A549 (cell line): ENCODE data around the gene TEX9. TPM values are rescaled to one million over a fixed set of nuclear protein-coding genes. Genes with fewer than 3 reads are reported as not detected.

Source experiments
- ATAC-seq, 2 experiments: fragments of 200-7000 bp in 1 of 2; fragments of >200 bp in 1 of 2; cut with Nextera tagmentation in 1 of 2; cut with Tn5 transposase in 1 of 2; 3 replicates each; pipeline versions ENCODE4 v1.8.0 to v1.9.1; 2018 to 2020; ENCODE audit warnings: mild to moderate bottlenecking in 1 of 2, moderate library complexity in 1 of 2
- CTCF ChIA-PET: fragments of 300-600 bp; sonication (Branson Sonifier 250); formaldehyde crosslinking; extraction: SDS; loops from one replicate; lab custom pipeline; 2021; ENCODE audit warnings: antibody characterized with exemption, inconsistent platforms; lab: Yijun Ruan, JAX
- POLR2A ChIA-PET: fragments of 350-600 bp; formaldehyde crosslinking; extraction: SDS; loops from one replicate; lab custom pipeline; 2021; ENCODE audit warnings: antibody characterized with exemption, inconsistent platforms; lab: Yijun Ruan, JAX
- DNase-seq, 2 experiments: peaks; one replicate each; pipeline versions ENCODE4 v3.0.0 to v3.0.0-alpha.2; 2011 to 2016; ENCODE audit warnings: low read depth in 1 of 2, low spot score in 1 of 2
- FAIRE-seq: peaks from 2 replicates; lab custom pipeline; 2011; peaks lifted over from hg19 to GRCh38; lab: Jason Lieb, UNC
- H3K27ac ChIP-seq, 2 experiments: fragments of >200 bp; sonication (Bioruptor Twin); formaldehyde crosslinking; 3 replicates each; pipeline ENCODE4 v1.5.1; 2016 to 2017
- H3K4me1 ChIP-seq: fragments of >200 bp; sonication (Bioruptor Twin); formaldehyde crosslinking; 3 replicates; pipeline ENCODE4 v1.6.1; 2016
- H3K4me2 ChIP-seq: fragments of >200 bp; sonication (Bioruptor Twin); formaldehyde crosslinking; 3 replicates; pipeline ENCODE4 v1.6.1; 2016
- H3K4me3 ChIP-seq: fragments of >200 bp; sonication (Bioruptor Twin); formaldehyde crosslinking; 3 replicates; pipeline ENCODE4 v1.5.1; 2016
- H3K9me3 ChIP-seq: fragments of >200 bp; sonication (Bioruptor Twin); formaldehyde crosslinking; 3 replicates; pipeline ENCODE4 v1.6.1; 2016
- BHLHE40 ChIP-seq: IDR thresholded peaks from 2 replicates; pipeline ENCODE4 v1.6.1; 2012; ENCODE audit warnings: low read depth, low read length, inconsistent platforms
- CBX2 ChIP-seq: fragments of 200-600 bp; sonication (generic); IDR thresholded peaks from 2 replicates; pipeline ENCODE4 v1.6.1; 2016; ENCODE audit warnings: low read depth, mild to moderate bottlenecking, borderline replicate concordance
- CBX8 ChIP-seq: fragments of 200-600 bp; sonication (generic); IDR thresholded peaks from 2 replicates; pipeline ENCODE4 v1.6.1; 2016
- CEBPB ChIP-seq, 2 experiments: fragments of >200 bp in 1 of 2; sonication (Bioruptor Twin) in 1 of 2; formaldehyde crosslinking in 1 of 2; IDR thresholded peaks; 2 replicates each; pipeline ENCODE4 v1.6.1; 2012 to 2016
- CHD4 ChIP-seq: fragments of 200-600 bp; sonication (generic); IDR thresholded peaks from 2 replicates; pipeline ENCODE4 v1.6.1; 2016; ENCODE audit warnings: antibody characterized with exemption, mild to moderate bottlenecking, borderline replicate concordance
- EHF ChIP-seq: fragments of 250-450 bp; sonication (Bioruptor Pico); IDR thresholded peaks from 2 replicates; pipeline ENCODE4 v1.5.0; 2020; ENCODE audit warnings: mild to moderate bottlenecking
- FOSB ChIP-seq: fragments of 250-450 bp; sonication (Bioruptor Pico); IDR thresholded peaks from 2 replicates; pipeline ENCODE4 v1.5.0; 2020; ENCODE audit warnings: mild to moderate bottlenecking, moderate library complexity
- FOXS1 ChIP-seq: fragments of 250-450 bp; sonication (Bioruptor Pico); IDR thresholded peaks from 2 replicates; pipeline ENCODE4 v1.5.0; 2020; ENCODE audit warnings: mild to moderate bottlenecking, moderate library complexity
- HDAC2 ChIP-seq: fragments of 200-600 bp; sonication (generic); IDR thresholded peaks from 2 replicates; pipeline ENCODE4 v1.6.1; 2016
- HOXA7 ChIP-seq: fragments of 250-450 bp; sonication (Bioruptor Pico); IDR thresholded peaks from 2 replicates; pipeline ENCODE4 v1.5.0; 2020; ENCODE audit warnings: mild to moderate bottlenecking, moderate library complexity
- HOXB5 ChIP-seq: fragments of 250-450 bp; sonication (Bioruptor Pico); IDR thresholded peaks from 2 replicates; pipeline ENCODE4 v1.5.0; 2020; ENCODE audit warnings: mild to moderate bottlenecking, moderate library complexity
- JUN ChIP-seq, 2 experiments: fragments of >200 bp; sonication (Bioruptor Twin); formaldehyde crosslinking; IDR thresholded peaks; 2 replicates in 1 of 2; 3 replicates in 1 of 2; pipeline ENCODE4 v1.6.1; 2016 to 2017
- JUNB ChIP-seq: fragments of >200 bp; sonication (Bioruptor Twin); formaldehyde crosslinking; IDR thresholded peaks from 2 replicates; pipeline ENCODE4 v1.6.1; 2016
- KDM5A ChIP-seq: fragments of 200-600 bp; sonication (generic); IDR thresholded peaks from 2 replicates; pipeline ENCODE4 v1.6.1; 2016; ENCODE audit warnings: antibody characterized with exemption, mild to moderate bottlenecking
- MAFK ChIP-seq: fragments of 450-650 bp; IDR thresholded peaks from 2 replicates; pipeline ENCODE4 v1.6.1; 2014; ENCODE audit not compliant: partially characterized antibody
- MAZ ChIP-seq: fragments of 150-350 bp; IDR thresholded peaks from 2 replicates; pipeline ENCODE4 v1.6.1; 2014; ENCODE audit warnings: antibody characterized with exemption, low read depth, low read length, borderline replicate concordance
- NPAS2 ChIP-seq: fragments of 250-450 bp; sonication (Bioruptor Pico); IDR thresholded peaks from 2 replicates; pipeline ENCODE4 v1.8.0; 2022; ENCODE audit warnings: mild to moderate bottlenecking, moderate library complexity, borderline replicate concordance
- SMC3 ChIP-seq: fragments of >200 bp; sonication (Bioruptor Twin); formaldehyde crosslinking; IDR thresholded peaks from 3 replicates; pipeline ENCODE4 v1.6.1; 2018; ENCODE audit warnings: inconsistent platforms
- ZNF302 ChIP-seq: fragments of 250-450 bp; sonication (Bioruptor Pico); IDR thresholded peaks from 2 replicates; pipeline ENCODE4 v1.9.0; 2021; ENCODE audit warnings: inconsistent platforms, mild to moderate bottlenecking, moderate library complexity
- ZSCAN20 ChIP-seq: fragments of 250-450 bp; sonication (Bioruptor Pico); IDR thresholded peaks from 2 replicates; pipeline ENCODE4 v1.8.0; 2022; ENCODE audit warnings: mild to moderate bottlenecking, moderate library complexity
- WGBS: methylation state at CpG from one replicate; pipeline ENCODE4 v1.1.6; 2017; ENCODE audit errors: missing lambda C conversion rate; 5-methylcytosine and 5-hydroxymethylcytosine counted together
- polyA plus RNA-seq, 4 experiments: library from polyadenylated mRNA; depleted of rRNA in 3 of 4; stranded (reverse); fragments of >200 nt; fragmentation: RNase III in 1 of 4; extraction: RNeasy Plus Mini Kit Qiagen cat#74134 plus additional on column Dnase treatment in 1 of 4; gene quantifications; 2 replicates in 3 of 4; 3 replicates in 1 of 4; pipeline ENCODE4 v1.2.3, GENCODE V29; 2011 to 2017
- TF ChIP-seq, protein P1 (sequence below): IDR thresholded peaks from 2 replicates; pipeline ENCODE4 v1.6.1; 2012
- TF ChIP-seq, protein P2 (sequence below): fragments of 250-450 bp; sonication (Bioruptor Pico); IDR thresholded peaks from 2 replicates; pipeline ENCODE4 v1.5.0; 2020; ENCODE audit warnings: low read depth, mild to moderate bottlenecking, moderate library complexity
- TF ChIP-seq, protein P3 (sequence below): fragments of 250-450 bp; sonication (Bioruptor Pico); IDR thresholded peaks from 2 replicates; pipeline ENCODE4 v1.5.0; 2021; ENCODE audit warnings: mild to moderate bottlenecking, moderate library complexity, borderline replicate concordance
- TF ChIP-seq, protein P4 (sequence below): fragments of 450-650 bp; IDR thresholded peaks from 2 replicates; pipeline ENCODE4 v1.6.1; 2014; ENCODE audit warnings: antibody characterized with exemption

Gene TEX9
- polyA plus RNA-seq, 2 of the 4 experiments (the other 2 are of a cell fraction): 7.7 to 13.3 TPM

DNA sequence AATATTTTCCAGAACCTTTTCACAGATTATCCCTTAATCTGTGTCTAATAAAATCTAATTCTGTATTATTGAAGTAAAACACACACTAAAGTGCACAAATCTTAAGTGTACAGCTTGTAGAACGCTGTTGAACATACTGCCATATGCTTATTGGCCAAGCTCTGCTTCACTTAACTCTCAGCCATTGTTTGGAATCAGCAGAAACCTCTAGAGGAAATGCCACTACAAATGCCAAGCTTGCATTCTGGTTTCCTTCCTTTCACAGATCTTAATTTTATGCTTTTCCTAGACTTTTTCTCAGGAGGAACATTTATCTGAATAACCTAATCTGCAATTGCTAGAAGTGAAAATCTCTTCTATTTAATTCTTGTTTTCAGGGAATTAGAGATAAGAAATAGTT lies 89.6 kb downstream of the TEX9 start:
- no peak for FAIRE-seq
- Histone ChIP-seq H3K4me3 (no peak overlapping the region), H3K9me3 (no peaks in the 10 kb centered on the region), H3K4me1 (no peaks in the 10 kb centered on the region), H3K4me2 (no peak overlapping the region), H3K27ac (no peak overlapping the region)
- ChIA-PET POLR2A (no interaction called here), CTCF (no interaction called here)
- no peak for TF ChIP-seq FOSB (CRISPR knock-in tag)
- TF ChIP-seq ZSCAN20 (CRISPR knock-in tag): no peak
- TF ChIP-seq, protein P1, sequence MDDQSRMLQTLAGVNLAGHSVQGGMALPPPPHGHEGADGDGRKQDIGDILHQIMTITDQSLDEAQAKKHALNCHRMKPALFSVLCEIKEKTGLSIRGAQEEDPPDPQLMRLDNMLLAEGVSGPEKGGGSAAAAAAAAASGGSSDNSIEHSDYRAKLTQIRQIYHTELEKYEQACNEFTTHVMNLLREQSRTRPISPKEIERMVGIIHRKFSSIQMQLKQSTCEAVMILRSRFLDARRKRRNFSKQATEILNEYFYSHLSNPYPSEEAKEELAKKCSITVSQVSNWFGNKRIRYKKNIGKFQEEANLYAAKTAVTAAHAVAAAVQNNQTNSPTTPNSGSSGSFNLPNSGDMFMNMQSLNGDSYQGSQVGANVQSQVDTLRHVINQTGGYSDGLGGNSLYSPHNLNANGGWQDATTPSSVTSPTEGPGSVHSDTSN: no peak
- no peak for TF ChIP-seq CBX2
- no peak for TF ChIP-seq EHF
- TF ChIP-seq JUN (IDR thresholded peaks at IDR 0.05): no peak
- TF ChIP-seq, protein P2, sequence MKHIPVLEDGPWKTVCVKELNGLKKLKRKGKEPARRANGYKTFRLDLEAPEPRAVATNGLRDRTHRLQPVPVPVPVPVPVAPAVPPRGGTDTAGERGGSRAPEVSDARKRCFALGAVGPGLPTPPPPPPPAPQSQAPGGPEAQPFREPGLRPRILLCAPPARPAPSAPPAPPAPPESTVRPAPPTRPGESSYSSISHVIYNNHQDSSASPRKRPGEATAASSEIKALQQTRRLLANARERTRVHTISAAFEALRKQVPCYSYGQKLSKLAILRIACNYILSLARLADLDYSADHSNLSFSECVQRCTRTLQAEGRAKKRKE: no peak
- no peak for TF ChIP-seq ZNF302
- TF ChIP-seq HOXB5 (CRISPR knock-in tag): no peak
- ATAC-seq: no peak
- DNase-seq: no peak
- WGBS: 54% methylated on average over 1 of the region's 1 CpG

DNA sequence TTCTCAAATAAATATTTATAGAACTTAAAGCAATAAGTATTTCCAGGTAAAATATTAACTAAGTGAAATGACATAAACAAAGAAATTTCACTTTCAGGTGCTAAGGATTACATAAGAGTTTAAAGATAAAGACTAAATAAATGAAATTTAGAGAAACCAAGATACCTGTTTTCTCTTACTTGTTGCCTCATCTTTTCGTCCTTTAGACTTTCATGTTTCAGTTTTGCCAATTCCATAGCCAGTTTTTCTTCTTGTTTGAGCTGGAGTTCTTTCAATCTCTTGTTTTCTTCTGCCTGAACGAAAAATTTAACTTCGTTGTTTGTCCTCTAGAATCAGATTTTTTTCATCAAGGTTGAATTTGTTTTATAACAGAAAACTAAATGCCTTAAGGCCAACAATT lies 91.0 kb downstream of the TEX9 start:
- ATAC-seq (no peak), FAIRE-seq (peak; percentile 59), DNase-seq (no peak)
- TF ChIP-seq ZNF302 (no peak), CBX8 (no peak), MAFK (no peak), JUNB (no peak), FOXS1 (no peak), CEBPB (IDR thresholded peaks at IDR 0.05) (no peak), HDAC2 (no peak), CBX2 (no peak), BHLHE40 (no peak)
- H3K4me3 ChIP-seq: no peak overlapping the region
- no peak overlapping the region for H3K27ac ChIP-seq
- H3K9me3 ChIP-seq: no peaks in the 10 kb centered on the region
- H3K4me2 ChIP-seq: no peak overlapping the region
- CTCF ChIA-PET: no interaction called here
- WGBS: 79% methylated on average over 3 of the region's 3 CpGs
- POLR2A ChIA-PET: no interaction called here
- H3K4me1 ChIP-seq: no peaks in the 10 kb centered on the region

DNA sequence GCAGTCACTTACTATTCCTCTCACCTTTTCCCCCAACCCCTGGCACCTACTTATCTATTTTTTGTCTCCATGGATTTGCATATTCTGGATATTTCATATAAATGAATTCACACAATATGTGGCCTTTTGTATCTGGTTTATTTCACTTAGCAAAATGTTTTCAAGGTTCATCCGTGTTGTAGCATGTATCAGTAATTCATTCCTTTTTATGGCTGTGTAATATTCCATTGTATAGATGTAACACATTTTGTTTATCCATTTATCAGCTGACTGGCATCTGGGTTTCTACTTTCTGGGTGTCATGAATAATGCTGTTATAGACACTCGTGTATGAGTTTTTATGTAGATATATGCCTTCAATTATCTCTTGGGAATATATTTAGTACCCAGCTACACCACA lies 93.9 kb downstream of the TEX9 start:
- Histone ChIP-seq H3K27ac (no peak overlapping the region), H3K9me3 (no peaks in the 10 kb centered on the region), H3K4me2 (no peak overlapping the region), H3K4me3 (no peak overlapping the region), H3K4me1 (peaks cover under 1% of the 10 kb centered on the region; the same call in 1 of the 3 replicates)
- ATAC-seq (no peak), FAIRE-seq (no peak), DNase-seq (no peak)
- WGBS: 76% methylated on average over 2 of the region's 2 CpGs
- POLR2A ChIA-PET: interaction anchor here (0.5 kb wide), 1 partner anchor 329 kb away, joined by 3 read pairs; no protein-coding TSS in a partner anchor
- TF ChIP-seq SMC3 (no peak), KDM5A (no peak), MAZ (no peak), HOXA7 (CRISPR knock-in tag) (no peak), CHD4 (no peak), HOXB5 (CRISPR knock-in tag) (no peak), NPAS2 (no peak)
- TF ChIP-seq, protein P3, sequence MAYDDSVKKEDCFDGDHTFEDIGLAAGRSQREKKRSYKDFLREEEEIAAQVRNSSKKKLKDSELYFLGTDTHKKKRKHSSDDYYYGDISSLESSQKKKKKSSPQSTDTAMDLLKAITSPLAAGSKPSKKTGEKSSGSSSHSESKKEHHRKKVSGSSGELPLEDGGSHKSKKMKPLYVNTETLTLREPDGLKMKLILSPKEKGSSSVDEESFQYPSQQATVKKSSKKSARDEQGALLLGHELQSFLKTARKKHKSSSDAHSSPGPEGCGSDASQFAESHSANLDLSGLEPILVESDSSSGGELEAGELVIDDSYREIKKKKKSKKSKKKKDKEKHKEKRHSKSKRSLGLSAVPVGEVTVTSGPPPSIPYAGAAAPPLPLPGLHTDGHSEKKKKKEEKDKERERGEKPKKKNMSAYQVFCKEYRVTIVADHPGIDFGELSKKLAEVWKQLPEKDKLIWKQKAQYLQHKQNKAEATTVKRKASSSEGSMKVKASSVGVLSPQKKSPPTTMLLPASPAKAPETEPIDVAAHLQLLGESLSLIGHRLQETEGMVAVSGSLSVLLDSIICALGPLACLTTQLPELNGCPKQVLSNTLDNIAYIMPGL (CRISPR knock-in tag): no peak
- TF ChIP-seq, protein P4, sequence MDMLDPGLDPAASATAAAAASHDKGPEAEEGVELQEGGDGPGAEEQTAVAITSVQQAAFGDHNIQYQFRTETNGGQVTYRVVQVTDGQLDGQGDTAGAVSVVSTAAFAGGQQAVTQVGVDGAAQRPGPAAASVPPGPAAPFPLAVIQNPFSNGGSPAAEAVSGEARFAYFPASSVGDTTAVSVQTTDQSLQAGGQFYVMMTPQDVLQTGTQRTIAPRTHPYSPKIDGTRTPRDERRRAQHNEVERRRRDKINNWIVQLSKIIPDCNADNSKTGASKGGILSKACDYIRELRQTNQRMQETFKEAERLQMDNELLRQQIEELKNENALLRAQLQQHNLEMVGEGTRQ: no peak
- TF ChIP-seq, all 56 proteins: peak for 0
- CTCF ChIA-PET: no interaction called here
